Ammon's horn (tissue), 1 donor: Measurements from ENCODE around the gene MAP4K3.
A peak's percentile ranks its signal among the peaks of the same experiment; 100 is the strongest.

Experiments
- DNase-seq: peaks from one replicate; pipeline ENCODE4 v3.0.0-alpha.2; 2016; ENCODE audit warnings: low spot score

The MAP4K3 gene

DNA sequence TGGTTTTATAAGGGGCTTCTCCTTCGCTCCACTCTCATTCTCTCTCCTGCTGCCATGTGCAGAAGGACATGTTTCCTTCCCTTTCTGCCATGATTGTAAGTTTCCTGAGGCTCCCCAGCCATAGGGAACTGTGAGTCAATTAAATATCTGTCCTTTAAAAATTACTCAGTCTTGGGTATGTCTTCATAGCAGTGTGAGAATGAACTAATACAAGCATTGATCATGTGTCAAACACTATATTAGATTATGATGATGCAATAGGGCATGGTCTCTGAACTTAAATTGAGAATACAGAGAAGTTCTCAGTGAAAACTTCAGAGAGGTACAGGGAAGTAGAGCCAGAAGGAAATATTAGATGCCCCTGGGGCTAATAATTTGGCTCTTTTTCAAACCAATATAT lies 5.9 kb upstream of the MAP4K3 start:
- DNase-seq: no peak

DNA sequence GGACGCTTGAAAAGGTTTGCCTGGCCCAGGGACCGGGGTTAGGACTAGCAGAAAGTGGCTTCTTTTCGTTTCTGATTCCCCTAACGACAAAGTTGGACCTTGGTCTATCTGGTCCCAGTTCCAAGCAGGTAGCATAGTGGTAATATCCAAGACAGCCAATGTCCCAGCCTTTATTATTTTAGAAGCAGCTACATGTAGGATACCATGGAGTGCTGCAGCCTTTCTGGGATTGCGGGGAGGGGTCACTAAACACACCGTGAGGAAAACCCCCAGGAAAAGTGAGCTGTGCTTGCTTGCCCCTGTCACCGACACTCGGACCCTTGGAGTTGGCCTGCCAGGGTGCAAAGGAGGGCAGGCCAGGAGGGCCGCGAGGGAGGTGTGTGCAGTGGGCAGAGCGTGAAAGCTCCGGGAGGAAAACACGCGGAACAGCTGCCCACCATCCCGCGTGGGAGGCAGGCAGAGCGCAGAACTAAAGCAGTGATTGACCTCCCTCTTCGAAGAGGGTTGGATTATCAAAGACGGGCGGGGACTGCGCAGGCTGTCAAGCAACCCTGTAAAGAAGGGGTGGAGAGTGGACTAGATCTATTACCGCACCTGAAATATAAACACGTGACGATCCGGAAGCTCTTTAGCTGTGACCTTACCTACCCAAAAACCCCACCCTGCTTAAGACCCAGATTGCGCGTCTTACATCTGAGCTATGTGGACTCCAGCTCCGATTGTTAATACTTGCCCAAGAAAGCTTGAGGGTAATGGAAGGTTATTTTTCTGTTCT lies 624 bp upstream of the MAP4K3 start:
- DNase-seq: peak; percentile 50

DNA sequence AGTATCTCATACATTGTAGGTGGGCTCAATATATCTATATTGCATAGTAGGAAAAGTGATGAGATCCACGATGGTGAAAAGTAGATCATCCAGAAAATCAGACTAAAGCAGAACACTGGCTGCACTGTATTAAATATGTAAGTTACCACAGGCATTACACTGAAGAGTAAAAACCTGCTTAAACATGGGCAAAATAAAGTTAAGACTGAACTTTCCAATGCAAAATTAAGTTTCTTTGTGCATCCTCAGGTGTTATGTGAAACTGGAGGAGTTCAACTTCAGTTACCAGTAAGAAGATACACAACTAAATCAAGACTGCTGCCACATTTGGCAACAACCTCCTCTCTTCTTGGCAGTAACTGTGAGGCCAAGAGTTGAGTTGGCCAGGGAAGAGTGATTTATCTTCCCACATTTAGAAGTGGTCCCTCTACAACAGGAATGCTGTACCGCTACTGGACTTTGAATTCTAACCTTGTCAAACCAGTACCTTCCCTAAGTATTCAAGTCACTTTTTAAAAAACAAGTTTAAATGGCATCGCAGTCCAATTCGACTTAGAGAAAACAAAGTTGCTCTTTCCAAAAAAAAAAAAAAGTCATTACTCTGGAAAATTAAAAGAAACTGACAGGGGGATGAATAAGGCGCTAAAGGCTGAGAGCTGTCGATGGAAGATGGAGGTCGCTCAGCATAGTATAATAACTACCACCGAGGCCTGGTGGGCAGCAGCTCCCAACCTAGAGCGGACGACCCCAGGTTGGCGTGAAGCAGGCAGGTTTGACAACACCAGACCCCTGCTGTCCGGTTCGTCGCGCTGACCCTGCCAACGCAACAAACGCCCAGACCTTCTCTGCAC lies 1.1 kb downstream of the MAP4K3 start:
- peak; percentile 57 for DNase-seq

DNA sequence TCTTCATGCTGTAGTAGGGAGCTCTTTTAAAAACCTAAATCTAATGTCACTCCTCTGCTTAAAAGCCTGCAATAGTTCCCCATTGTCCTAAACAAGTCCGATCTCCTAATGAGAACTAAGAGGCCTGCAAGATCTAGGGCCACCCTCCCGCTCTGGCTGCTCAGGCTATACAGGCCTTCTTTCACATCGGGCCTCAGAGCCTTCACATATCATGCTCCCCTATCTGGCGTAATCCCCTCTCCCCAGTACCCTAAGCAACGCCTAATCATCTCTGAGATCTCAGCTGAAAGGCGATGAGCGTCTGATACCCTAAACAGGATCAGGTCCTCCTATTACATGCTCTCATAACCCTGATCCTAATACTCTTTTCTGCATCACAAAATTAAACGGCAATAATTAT lies 1.9 kb downstream of the MAP4K3 start:
- peak; percentile 59 for DNase-seq

DNA sequence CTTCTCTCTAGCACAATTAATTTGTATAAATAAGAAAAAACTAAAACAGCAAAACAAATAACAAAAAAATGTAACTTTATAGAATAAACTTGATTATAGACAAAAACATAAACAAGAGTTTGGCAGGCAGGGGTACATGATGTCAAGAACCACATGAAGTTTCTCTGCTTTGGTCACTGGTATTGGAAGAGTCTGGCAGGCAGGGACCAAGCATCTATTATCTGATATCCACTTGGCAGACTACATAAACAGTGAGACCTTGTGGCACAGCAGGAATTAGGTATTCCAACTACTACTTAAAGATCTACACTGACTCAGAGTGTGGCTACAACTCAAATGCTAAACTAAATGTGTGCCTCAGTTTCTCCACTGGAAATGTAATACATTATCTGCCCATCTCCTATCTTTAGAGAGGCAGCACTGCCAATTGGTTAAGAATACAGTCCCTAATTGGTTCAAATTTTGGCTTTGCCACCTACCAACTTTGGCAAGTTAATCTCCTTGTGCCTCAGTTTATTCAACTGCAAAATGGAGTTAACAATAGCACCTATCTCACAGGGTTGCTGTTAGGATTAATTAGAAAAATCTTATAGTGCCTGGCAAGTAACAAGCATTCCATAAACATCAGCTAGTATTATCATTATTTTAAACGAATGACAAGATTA lies 2.7 kb downstream of the MAP4K3 start:
- DNase-seq: no peak

DNA sequence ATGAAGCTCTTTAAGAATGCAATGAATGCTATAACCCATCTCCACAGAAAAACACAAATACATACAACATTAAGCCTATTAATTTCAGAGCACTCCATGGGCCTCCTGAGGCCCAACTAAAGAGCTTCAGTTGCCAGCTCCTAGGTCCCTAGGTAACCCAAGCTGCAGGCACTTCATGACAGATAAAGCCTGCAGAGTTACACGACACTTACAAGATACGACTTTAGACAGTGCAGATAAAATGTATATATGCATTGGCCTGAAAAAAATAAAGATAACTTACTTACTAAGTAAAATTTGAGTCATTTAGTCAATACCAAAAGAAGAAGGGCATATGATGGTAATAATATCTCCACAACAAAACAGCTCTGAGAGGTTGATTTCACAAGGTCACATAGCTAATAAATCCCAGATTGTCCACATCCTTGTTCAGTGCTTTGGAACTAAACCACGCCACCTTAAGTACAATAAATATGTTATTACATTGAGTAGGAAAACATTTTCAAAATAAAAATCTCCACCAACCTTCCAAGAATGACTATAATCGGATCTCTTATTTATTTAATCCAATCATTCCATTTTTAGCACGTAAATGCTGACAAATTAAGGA lies 3.4 kb downstream of the MAP4K3 start:
- no peak for DNase-seq

DNA sequence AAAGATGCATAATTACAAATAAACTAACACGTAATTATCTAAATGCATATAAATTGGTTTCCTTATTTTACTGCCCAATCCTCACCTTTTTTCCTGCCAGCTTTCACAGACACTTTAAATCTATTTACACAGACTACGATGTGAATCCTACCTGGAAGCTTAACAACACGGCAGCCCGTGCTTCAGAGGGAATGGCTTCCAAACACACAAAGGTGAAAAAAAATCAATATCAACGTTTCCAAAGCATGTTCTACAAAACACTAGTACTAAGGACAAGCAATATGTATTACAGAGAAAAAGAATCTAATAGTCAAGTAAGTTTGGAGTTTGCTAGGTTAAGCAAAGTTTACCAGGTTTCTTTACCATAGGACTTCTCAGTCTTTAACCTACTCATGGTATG lies 4.4 kb downstream of the MAP4K3 start:
- DNase-seq: no peak

DNA sequence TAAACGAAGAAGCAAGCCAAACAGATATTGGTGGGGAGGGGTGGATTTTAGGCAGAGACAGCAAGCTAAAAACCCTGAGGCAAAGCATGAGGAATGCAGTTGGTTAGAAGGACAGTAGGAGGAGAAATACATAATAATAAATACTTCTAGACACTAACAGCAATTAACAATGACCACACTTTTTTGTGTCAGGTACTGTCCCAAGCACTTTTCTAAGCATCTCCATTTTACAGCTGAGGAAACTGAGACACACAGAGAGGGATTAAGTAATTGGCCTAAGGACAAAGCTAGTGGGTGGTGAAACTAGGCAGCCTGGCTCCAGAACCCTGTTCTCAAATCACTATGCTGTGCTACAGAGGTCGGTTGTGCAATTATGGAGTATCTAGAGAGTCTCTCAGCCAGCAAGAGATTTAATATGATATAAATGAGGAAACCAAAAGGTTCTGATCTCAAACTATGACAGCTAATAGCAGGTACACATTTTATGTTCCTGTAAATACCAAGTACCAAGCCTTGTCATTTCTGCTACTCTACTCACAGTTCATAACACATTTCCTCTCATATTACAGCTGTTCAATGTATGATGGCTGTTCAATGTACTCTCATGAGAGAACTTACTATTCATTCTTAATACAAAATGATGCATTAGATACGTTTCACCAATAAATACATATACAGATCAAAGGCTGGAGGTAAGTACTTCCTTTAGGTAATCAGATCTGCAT lies 5.3 kb downstream of the MAP4K3 start:
- no peak for DNase-seq

DNA sequence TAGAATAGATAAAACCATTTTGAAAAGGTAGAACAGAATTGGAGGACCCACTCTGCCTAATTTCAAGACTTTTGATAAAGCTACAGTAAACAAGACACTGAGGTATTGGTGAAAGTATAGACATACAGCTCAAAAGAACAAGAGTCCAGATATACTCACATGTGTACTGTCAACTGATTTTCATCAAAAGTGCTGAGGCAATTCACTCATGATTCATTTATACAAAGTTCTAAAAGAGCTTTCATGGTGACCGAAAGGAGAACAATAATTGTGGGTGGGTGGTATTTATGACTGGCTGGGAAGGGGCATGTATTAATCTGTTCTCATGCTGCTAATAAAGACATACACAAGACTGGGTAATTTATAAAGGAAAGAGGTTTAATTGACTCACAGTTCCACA lies 7.3 kb downstream of the MAP4K3 start:
- DNase-seq: no peak

DNA sequence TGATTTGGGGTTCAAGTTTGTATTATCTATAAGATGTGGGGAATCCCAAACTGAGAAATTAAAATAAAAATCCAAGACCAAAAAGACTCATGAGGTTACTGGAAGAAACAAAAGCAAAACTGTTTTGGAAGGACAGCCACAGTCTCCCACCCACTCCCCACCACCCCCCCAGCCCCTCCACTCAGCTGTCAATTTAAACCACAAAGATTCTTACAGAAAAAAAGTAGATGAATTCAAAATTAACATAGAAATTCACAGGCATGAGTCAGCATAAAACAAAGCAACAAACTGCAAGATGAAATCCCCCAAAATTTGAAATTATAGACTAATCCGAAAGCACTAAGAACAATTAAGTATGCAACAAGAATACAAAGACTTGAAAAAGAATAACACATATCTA lies 12.1 kb downstream of the MAP4K3 start:
- DNase-seq: no peak

DNA sequence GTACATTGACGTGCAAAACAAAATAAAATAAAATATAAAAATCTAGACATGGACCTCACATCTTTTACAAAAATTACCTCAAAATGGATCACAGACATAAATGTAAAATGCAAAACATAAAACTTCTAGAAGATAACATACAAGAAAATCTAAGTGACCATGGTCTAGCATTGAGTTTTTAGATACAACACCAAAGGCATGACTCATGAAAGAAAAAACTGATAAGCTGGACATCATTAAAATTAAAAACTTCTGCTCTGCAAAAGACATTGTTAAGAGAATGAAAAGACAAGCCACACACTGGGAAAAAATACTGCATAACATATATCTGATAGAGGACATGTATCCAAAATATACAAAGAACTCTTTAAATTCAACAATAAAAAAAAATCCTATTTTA lies 14.4 kb downstream of the MAP4K3 start:
- DNase-seq: no peak

DNA sequence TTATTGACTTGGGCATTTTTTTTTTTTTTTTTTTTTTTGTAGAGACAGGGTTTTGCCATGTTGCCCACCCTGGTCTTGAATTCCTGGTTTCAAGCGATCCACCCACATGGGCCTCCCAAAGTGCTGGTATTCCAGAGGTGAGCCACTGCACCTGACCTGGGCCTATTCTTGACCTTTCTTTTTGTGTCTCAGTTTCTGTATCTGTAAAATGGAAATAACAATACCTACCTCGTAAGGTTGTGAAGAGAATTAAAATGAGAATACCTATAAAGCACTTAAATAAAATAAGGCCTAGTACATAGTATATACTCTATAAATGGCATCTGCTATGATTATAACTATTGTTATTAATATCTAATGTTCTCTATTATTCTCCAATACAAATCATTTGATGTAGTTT lies 15.7 kb downstream of the MAP4K3 start:
- DNase-seq: no peak

DNA sequence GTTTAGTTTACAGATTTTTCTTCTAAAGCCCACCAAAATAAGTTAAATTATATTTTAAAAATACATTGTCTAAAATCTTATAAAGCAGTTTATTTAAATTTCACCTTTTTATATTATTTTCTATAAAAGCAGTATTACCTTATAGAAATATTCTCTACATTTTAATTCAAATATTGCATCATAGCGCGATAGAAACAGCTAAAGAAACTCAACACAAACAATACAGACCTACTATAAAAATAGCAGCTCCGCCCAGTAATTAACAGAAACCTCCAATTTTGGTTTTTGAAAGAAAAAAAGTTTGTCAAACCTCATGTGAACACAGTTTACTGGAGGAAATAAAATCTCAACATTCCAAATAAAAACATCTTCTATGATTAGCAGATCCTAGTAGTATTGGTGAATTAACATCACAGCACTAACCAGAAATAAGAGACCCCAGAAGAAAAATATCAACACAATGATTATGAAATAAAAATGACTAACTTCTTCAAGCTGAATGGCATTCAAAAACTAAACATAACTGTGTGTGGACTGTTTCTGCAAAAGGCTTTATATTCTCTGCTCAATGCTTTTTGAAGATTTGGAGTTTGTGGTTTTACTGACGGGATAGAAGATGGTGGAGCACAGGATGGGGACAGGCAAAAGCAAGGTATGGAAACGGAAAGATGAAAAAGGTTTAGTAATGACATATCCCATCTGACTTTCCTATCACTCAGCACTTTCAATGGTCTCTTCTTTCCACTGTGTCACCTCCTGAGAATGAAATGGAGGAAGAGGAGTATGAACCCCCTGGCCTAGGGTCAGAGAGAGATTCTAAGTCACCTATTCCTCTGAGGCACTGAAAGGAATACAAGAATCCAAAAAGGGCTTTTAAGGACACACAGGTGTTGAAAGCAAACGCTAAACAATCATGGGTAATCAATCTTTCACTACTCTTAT lies 17.5 kb downstream of the MAP4K3 start:
- DNase-seq: no peak

DNA sequence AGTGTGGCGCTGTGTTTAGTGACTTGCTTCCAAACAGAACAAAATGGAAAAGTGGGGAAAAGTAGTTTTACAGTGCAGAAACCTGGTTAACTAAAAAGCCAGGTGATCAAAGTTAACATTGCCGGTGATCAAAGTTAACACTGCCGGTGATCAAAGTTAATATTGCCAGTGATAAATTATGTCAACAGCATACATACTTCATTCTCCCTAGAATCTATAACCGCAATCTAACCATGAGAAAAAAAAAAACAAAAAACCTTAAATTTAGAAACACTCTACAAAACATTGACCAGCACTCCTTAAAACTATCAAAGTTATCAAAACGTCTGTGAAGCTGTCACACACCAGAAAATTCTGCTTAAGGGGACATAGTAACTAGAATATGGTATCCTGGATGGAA lies 18.6 kb downstream of the MAP4K3 start:
- no peak for DNase-seq

DNA sequence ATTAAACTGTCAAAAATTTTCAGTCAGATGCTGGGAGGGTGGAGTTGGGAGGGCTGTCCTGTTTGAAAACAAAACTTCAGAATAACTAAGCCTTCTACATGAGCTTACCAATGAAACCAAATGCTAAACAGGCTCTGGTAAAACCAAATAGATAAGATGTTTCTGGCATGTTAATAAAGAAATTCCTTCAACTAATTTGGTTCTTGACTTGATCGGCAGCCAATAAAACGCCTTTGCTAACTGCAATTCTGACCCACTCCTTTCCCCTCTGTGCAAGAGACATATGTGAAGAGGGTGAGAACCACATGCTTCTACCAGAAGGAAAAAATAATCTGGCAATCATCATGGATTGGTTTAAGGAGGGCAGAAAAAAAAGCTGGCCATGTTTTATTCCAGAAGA lies 20.9 kb downstream of the MAP4K3 start:
- DNase-seq: no peak

DNA sequence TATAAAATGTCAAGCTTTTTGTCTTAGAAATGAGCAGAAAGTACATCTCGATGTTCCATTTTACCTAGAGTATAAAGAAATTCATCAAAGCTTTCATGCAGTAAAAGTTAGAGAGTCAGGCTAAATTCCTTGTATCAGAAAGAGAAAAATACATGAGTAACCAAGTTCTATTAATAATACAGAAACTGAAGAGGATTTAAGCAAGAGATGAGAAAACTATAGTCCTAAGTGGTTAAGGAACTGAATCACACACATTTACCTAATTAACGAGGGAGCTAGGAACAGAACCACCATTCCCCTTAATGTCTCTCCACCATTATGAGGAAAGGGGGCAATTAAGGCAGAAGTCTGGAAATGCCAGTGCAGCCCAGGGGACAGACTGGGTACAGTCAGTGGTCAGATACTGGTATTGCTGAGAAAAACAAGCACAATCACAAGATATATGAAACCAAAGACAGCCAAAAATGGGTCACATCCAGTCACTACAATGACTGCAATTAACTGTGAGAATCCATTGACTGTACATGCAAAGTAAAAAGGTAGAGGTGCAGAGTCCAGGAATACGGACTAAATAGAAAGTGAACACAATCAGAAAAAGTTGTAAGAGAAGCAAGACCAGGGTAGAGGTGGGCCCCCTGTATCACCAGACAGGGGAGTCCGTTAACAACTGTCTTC lies 23.9 kb downstream of the MAP4K3 start:
- no peak for DNase-seq

DNA sequence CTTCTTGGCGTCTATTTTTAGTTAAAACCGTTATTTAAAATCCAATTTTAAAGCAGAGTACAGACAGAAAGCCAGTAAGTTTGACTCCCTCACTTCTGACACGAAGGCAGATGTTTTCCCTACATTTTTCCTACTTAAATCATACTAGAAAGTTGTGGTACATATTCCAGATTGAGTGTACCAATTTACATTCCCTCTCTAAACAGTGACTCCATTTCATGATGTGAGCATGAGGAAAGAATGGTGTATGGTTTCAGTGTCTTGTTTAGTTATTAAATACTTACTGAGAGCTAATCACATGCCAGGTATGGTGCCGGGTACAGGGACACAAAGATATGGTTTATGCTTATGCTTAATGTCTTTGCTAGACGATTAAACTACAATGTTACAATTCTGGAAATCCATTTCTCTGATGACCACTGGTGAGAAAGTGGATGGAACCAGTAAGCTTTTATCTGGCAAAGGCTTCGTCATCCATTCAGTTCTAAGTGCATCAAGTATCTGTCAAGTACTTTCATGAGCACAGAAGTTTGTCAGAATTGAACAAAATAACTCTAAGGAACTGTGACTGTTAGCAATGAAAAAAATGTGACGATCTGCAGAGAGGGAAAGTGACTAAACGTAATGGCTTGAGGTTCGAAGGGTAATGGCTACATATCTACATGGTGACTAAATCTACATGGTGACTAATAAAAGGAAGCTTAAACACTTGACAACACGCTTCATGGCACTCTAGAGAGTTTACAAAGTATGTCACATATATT lies 25.7 kb downstream of the MAP4K3 start:
- DNase-seq: no peak

DNA sequence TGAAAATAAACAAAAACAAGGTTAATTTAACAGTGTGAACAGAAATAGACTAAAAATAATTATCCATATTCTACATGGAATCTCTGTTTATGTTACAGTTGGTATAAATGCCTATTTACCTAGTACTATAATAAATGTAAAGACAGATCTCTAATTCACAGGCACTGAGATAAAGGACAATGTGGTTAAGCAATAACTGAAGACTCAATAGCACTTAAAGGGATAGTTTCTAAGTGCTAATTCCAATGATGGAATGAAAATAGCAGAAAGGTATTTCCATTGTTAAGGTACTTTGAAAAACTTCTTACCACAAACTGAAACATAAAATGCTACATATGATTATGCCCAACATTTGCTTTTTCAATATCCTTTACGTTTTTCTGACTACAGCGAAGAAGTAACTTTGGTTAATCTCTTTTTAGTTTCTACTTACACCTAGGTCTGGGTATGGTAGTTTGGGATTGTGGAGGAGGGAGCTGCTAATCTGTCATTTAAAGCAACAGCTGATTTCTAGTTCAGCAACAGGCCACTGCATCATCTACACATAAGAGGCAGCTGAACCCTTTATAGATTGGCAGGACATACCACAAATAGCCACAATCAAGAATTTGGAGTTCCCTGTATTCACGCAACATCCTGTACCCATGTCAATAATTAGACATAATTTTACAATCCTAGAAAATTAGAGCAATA lies 27.2 kb downstream of the MAP4K3 start:
- DNase-seq: no peak
